Body of pancreas (tissue), 4 donors: Measurements from ENCODE around the gene MPC1. TPM values are rescaled to one million over a fixed set of nuclear protein-coding genes. Genes with fewer than 3 reads are reported as not detected.
"Not testable (repeated sequence)": the region's sequence is repeated elsewhere in the genome, so short reads cannot be mapped to it uniquely, and the experiment has no call there.

Experiments used
- ATAC-seq: fragments of 150-250 bp; one replicate; pipeline ENCODE4 v1.9.1; 2016
- DNase-seq, 4 donors: peaks; one replicate each; pipeline ENCODE4 v3.0.0-alpha.2; 2019
- H3K27ac ChIP-seq, 4 donors: fragments of 200-600 bp; sonication (generic); 1 replicate in 3 of 4; 2 replicates in 1 of 4; pipeline versions ENCODE4 v1.5.1 to v1.6.1; 2016 to 2019; ENCODE audit warnings: mild to moderate bottlenecking in 1 of 4, mixed read lengths in 1 of 4, moderate library complexity in 1 of 4
- H3K27me3 ChIP-seq, 2 donors: fragments of 200-600 bp; sonication (generic); one replicate each; pipeline ENCODE4 v1.6.0; 2016; ENCODE audit warnings: mild to moderate bottlenecking in 1 of 2
- H3K36me3 ChIP-seq, 2 donors: fragments of 200-600 bp; sonication (generic); replicated peaks in 1 of 2; 2 replicates each; pipeline ENCODE4 v1.5.1; 2016; ENCODE audit warnings: low read depth in 2 of 2; ENCODE audit not compliant: insufficient read depth in 1 of 2
- H3K4me1 ChIP-seq: fragments of 200-600 bp; sonication (generic); one replicate; pipeline ENCODE4 v1.6.0; 2016
- H3K4me3 ChIP-seq, 2 donors: fragments of 200-600 bp; sonication (generic); 1 replicate in 1 of 2; 2 replicates in 1 of 2; pipeline ENCODE4 v1.5.1; 2016 to 2019
- H3K9me3 ChIP-seq, 3 donors: fragments of 200-600 bp; sonication (generic); 1 replicate in 2 of 3; 2 replicates in 1 of 3; pipeline ENCODE4 v1.5.1; 2016
- POLR2A ChIP-seq, 3 donors: fragments of 450-650 bp; IDR thresholded peaks; one replicate each; pipeline ENCODE4 v1.6.1; 2016; ENCODE audit warnings: antibody characterized with exemption in 3 of 3, mild to moderate bottlenecking in 2 of 3
- WGBS, 2 donors: methylation state at CpG; one replicate each; pipeline ENCODE4 v1.1.5; 2017; 5-methylcytosine and 5-hydroxymethylcytosine counted together
- intact Hi-C: fragments of 100-400 bp; cut with DNase I; formaldehyde crosslinking; loops from one replicate; pipeline ENCODE4 v1.15.1; 2023
- total RNA-seq, 2 donors: library from RNA; depleted of rRNA; stranded (reverse); fragments of >200 nt; gene quantifications; one replicate each; pipeline ENCODE4 v1.1.0, GENCODE V29; 2016
- TF ChIP-seq, protein P1 (sequence below), 7 experiments: fragments of 450-650 bp in 4 of 7; fragments of 200-600 bp in 3 of 7; sonication (generic) in 3 of 7; IDR thresholded peaks; one replicate each; pipeline ENCODE4 v1.5.1; 2016 to 2019; ENCODE audit warnings: antibody characterized with exemption in 7 of 7

The MPC1 gene
- total RNA-seq, 2 donors from 2014 or later: 20.8 to 25.4 TPM

DNA sequence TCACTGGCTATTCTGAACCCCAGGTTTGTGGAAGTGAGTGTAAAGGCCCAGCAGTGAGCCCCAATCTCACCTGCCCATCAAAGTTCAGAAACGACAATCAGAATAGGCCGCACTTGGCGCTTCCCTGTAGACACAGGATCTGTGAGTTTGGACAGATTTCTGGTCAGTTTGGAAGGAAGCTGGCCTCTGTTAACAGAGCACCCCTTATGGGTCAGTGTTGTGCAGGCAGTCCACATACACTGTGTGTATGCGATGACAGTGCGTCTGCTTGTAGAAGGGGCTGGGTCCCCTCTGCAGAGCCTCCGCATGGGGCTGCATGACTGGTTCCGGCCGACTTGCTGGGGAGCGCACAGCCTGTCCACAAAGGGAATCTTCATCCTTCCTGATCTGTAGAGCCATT, 3.4 kb upstream of the MPC1 start:
- no peaks in the 10 kb centered on the region for H3K9me3 ChIP-seq
- no peaks in the 10 kb centered on the region for H3K27me3 ChIP-seq
- 84 to 85% methylated on average over 9 of the region's 9 CpGs for WGBS, 2 donors
- DNase-seq: no peak
- H3K27ac ChIP-seq: no peak overlapping the region
- no peak overlapping the region for H3K4me3 ChIP-seq
- H3K4me1 ChIP-seq: peaks cover 16% of the 10 kb centered on the region
- no peak for ATAC-seq
- intact Hi-C loops: no loop called here
- TF ChIP-seq, protein P1, sequence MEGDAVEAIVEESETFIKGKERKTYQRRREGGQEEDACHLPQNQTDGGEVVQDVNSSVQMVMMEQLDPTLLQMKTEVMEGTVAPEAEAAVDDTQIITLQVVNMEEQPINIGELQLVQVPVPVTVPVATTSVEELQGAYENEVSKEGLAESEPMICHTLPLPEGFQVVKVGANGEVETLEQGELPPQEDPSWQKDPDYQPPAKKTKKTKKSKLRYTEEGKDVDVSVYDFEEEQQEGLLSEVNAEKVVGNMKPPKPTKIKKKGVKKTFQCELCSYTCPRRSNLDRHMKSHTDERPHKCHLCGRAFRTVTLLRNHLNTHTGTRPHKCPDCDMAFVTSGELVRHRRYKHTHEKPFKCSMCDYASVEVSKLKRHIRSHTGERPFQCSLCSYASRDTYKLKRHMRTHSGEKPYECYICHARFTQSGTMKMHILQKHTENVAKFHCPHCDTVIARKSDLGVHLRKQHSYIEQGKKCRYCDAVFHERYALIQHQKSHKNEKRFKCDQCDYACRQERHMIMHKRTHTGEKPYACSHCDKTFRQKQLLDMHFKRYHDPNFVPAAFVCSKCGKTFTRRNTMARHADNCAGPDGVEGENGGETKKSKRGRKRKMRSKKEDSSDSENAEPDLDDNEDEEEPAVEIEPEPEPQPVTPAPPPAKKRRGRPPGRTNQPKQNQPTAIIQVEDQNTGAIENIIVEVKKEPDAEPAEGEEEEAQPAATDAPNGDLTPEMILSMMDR (IDR thresholded peaks at IDR 0.05): no peak
- no peak for TF ChIP-seq POLR2A (IDR thresholded peaks at IDR 0.05)
- no peaks in the 10 kb centered on the region for H3K36me3 ChIP-seq

DNA sequence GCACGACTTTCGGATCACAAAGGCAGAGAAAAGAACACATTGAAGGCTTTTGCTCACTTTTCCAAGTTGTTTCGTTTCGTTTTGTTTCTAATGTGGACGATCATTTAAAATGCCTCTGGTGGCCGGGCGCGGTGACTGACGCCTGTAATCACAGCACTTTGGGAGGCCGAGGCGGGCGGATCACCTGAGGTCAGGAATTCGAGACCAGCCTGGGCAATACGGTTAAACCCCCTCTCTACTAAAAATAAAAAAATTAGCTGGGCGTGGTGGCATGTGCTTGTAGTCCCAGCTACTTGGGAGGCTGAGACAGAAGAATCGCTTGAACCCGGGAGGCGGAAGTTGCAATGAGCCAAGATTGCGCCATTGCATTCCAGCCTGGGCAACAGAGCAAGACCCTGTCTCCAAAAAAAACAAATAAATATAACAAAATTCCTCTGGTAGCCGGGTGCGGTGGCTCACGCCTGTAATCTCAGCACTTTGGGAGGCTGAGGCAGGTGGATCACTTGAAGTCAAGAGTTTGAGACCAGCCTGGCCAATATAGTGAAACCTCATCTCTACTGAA, 1.1 kb upstream of the MPC1 start:
- DNase-seq: peak; percentile 32 to 64 (median 56)
- intact Hi-C loops, H3K36me3 ChIP-seq, H3K9me3 ChIP-seq, ATAC-seq, H3K27me3 ChIP-seq: not testable (repeated sequence)
- WGBS, 2 donors: 6 to 10% methylated on average over 22 of the region's 22 CpGs
- H3K4me1 ChIP-seq: peaks cover 34% of the 10 kb centered on the region
- peak overlapping the region; percentile 81 to 99 (median 98) for H3K27ac ChIP-seq
- TF ChIP-seq, protein P1 (IDR thresholded peaks at IDR 0.05): peak in 5 of 7 experiments; percentile 22 to 67 (median 47)
- peak overlapping the region; percentile 55 to 65 for H3K4me3 ChIP-seq

DNA sequence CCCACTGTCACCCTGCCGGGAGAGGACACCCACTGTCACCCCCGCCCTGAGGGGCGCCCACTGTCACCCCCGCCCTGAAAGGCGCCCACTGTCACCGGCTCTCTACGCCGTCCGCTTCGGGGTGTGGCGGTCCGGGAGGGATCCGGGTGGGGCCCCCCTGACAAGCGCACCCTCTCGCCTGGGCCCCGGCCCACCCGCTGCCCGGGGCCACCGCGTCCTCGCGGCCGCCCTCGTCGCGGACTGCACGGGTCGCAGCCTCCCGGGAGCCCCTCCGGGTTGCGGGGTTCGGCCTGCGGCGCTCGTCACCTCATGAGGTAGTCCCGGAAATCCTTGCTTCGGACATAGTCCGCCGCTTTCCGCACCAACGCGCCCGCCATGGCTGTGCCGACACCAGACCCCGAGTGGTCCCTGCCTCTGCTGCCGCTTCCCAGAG, 224 bp downstream of the MPC1 start:
- H3K36me3 ChIP-seq: no peaks in the 10 kb centered on the region
- no peaks in the 10 kb centered on the region for H3K27me3 ChIP-seq
- TF ChIP-seq, protein P1 (IDR thresholded peaks at IDR 0.05): no peak
- TF ChIP-seq POLR2A (IDR thresholded peaks at IDR 0.05): peak; percentile 83 to 92 (median 91)
- ATAC-seq: peak; percentile 2
- intact Hi-C loops: no loop called here
- WGBS, 2 donors: 0% methylated on average over 1 to 45 of the region's 46 CpGs
- peak overlapping the region; percentile 65 to 96 for H3K4me3 ChIP-seq
- no peaks in the 10 kb centered on the region for H3K9me3 ChIP-seq
- peaks cover 34% of the 10 kb centered on the region for H3K4me1 ChIP-seq
- DNase-seq: no peak
- H3K27ac ChIP-seq: peak overlapping the region; percentile 94 to 99 (median 98)

DNA sequence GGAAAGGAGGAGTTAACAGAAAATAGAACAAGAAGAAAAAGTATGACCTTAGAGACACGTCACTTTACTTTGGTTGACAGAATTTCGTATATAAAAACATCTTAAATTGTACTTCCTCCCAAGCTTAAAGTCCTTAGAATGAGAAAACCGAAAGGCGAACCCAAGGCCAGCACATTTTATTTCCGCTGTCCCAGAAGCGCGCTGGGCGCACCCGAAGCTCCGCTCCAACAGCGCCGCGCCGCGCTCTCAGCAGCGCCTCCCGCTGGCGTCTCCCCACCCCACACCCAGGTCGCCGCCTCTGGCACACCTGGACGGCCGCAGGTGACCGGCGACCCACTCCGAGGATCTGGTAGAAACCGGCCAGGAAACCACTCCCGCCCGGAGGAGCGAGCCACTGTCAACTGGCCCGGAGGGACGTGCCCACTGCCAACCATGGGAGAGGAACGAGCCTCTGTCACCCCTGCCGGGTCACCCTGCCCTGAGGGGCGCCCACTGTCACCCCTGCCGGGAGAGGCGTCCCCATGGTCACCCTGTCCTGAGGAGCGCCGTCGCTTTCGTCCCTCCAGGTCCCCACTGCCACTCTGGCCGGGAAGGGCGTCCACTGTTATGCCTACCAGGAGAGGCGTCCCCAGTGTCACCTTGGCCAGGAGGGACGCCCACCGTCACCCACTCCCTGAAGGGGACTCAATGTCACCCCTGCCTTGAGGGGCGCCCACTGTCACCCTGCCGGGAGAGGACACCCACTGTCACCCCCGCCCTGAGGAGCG, 824 bp downstream of the MPC1 start:
- TF ChIP-seq, protein P1 (IDR thresholded peaks at IDR 0.05): peak; percentile 79 to 97 (median 95)
- peak; percentile 67 to 91 (median 88) for TF ChIP-seq POLR2A (IDR thresholded peaks at IDR 0.05)
- peak; percentile 75 for ATAC-seq
- WGBS, 2 donors: 0% methylated on average over 9 to 46 of the region's 49 CpGs
- peak; percentile 90 to 94 (median 92) for DNase-seq
- Histone ChIP-seq H3K27me3 (no peaks in the 10 kb centered on the region), H3K4me1 (peaks cover 34% of the 10 kb centered on the region), H3K9me3 (no peaks in the 10 kb centered on the region), H3K36me3 (no peaks in the 10 kb centered on the region), H3K4me3 (peak overlapping the region; percentile 65 to 96), H3K27ac (peak overlapping the region; percentile 94 to 99 (median 98))
- intact Hi-C loops: no loop called here
